ENCODE measurements around the gene CPZ.

Gene CPZ

DNA sequence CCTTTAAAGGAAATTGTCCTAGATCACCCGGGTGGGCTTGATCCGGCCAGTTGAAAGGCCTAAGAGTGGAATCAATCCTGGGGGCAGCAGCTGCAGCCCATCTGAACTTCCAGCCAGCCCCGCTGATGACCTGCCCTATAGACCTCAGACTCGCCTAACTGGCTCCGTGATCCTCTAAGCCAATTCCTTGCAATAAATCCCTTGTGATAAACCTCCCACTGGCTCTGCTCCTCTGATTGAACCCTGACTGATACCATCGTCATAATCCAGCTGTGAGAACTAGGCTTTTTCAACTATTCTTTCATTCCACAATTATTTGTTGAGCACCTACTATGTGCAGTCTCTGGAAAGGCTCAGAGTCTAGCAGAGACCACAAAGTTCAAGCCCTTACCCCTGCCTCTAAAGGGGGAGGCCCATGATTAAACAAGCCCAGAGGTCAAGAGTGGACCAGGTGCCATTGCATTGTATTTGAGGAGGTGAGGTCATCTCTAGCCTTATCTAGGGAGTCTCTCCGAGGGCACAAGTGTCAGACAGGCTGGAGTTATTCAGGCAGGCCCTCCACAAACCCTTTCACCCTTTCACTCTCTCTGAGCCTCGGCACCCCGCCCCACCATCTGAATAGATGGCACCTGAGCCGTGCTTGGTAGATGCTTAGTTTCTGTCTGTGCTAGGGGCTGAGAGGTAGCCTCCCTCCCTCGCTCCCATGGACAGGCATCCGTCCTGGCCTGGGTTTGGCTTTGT lies 32.9 kb upstream of the CPZ start:
- H3K4me2 ChIP-seq (ENCODE audit: low read depth, low read length) = no peak overlapping the region
- no peak for TF ChIP-seq CTCF (IDR thresholded peaks at IDR 0.05; ENCODE audit: low read length)
- TF ChIP-seq EZH2phosphoT487 (IDR thresholded peaks at IDR 0.05; ENCODE audit: low read length) = no peak
- no peak for TF ChIP-seq EZH2 (optimal IDR thresholded peaks at IDR 0.05; ENCODE audit: low read depth, low read length)

GRCh38 chr4:8560265-8561047 lies 32.1 kb upstream of the CPZ start:
- no peak for DNase-seq
- H3F3A ChIP-seq (ENCODE audit: insufficient read depth, low read length) = no peaks in the 10 kb centered on the region
- TF ChIP-seq EZH2 (optimal IDR thresholded peaks at IDR 0.05; ENCODE audit: low read depth, low read length) (no peak), EZH2phosphoT487 (IDR thresholded peaks at IDR 0.05; ENCODE audit: low read length) (no peak), CTCF (IDR thresholded peaks at IDR 0.05; ENCODE audit: low read length) (no peak)
- H3K27me3 ChIP-seq (replicated peaks; ENCODE audit: insufficient read depth, low read length) = no peaks in the 10 kb centered on the region
- H2AFZ ChIP-seq (ENCODE audit: low read length) = peak overlapping the region; percentile 42; the same call in 1 of the 2 replicates
- H3K4me1 ChIP-seq (ENCODE audit: low read length) = peaks cover 38% of the 10 kb centered on the region
- H4K20me1 ChIP-seq (ENCODE audit: insufficient read depth, low read length) = no peaks in the 10 kb centered on the region
- no peak overlapping the region for H3K4me3 ChIP-seq (ENCODE audit: low read length)
- no peaks in the 10 kb centered on the region for H3K79me2 ChIP-seq (ENCODE audit: low read length)
- H3K4me2 ChIP-seq (ENCODE audit: low read depth, low read length) = peak overlapping the region; percentile 41; the same call in 1 of the 2 replicates
- no peaks in the 10 kb centered on the region for H3K36me3 ChIP-seq (replicated peaks; ENCODE audit: insufficient read depth, low read length)
- H3K27ac ChIP-seq (ENCODE audit: low read length) = peak overlapping the region; percentile 44; the same call in 1 of the 2 replicates
- no peaks in the 10 kb centered on the region for H3K9me3 ChIP-seq (replicated peaks; ENCODE audit: insufficient read depth, low read length)
- H3K9me2 ChIP-seq (replicated peaks; ENCODE audit: insufficient read depth, low read length) = no peaks in the 10 kb centered on the region
- H3K9ac ChIP-seq (ENCODE audit: low read length) = no peak overlapping the region

More for the DNA sequence above, 32.9 kb upstream of the CPZ start:
- Histone ChIP-seq H3K9ac (ENCODE audit: low read length) (no peak overlapping the region), H3K36me3 (replicated peaks; ENCODE audit: insufficient read depth, low read length) (no peaks in the 10 kb centered on the region), H3K79me2 (ENCODE audit: low read length) (no peaks in the 10 kb centered on the region), H3K4me1 (ENCODE audit: low read length) (peaks cover 37% of the 10 kb centered on the region), H4K20me1 (ENCODE audit: insufficient read depth, low read length) (no peaks in the 10 kb centered on the region), H3K27ac (ENCODE audit: low read length) (no peak overlapping the region), H3F3A (ENCODE audit: insufficient read depth, low read length) (no peaks in the 10 kb centered on the region), H3K9me3 (replicated peaks; ENCODE audit: insufficient read depth, low read length) (no peaks in the 10 kb centered on the region), H3K9me2 (replicated peaks; ENCODE audit: insufficient read depth, low read length) (no peaks in the 10 kb centered on the region), H3K27me3 (replicated peaks; ENCODE audit: insufficient read depth, low read length) (no peaks in the 10 kb centered on the region), H2AFZ (ENCODE audit: low read length) (no peak overlapping the region), H3K4me3 (ENCODE audit: low read length) (no peak overlapping the region)
- no peak for DNase-seq

- TF ChIP-seq EZH2phosphoT487 (IDR thresholded peaks at IDR 0.05; ENCODE audit: low read length) (no peak), CTCF (IDR thresholded peaks at IDR 0.05; ENCODE audit: low read length) (no peak), EZH2 (optimal IDR thresholded peaks at IDR 0.05; ENCODE audit: low read depth, low read length) (no peak)
- Histone ChIP-seq H3K27ac (ENCODE audit: low read length) (no peak overlapping the region), H3F3A (ENCODE audit: insufficient read depth, low read length) (no peaks in the 10 kb centered on the region), H3K4me1 (ENCODE audit: low read length) (peaks cover 48% of the 10 kb centered on the region), H3K9me3 (replicated peaks; ENCODE audit: insufficient read depth, low read length) (no peaks in the 10 kb centered on the region), H3K36me3 (replicated peaks; ENCODE audit: insufficient read depth, low read length) (no peaks in the 10 kb centered on the region), H3K4me3 (ENCODE audit: low read length) (no peak overlapping the region), H3K79me2 (ENCODE audit: low read length) (no peaks in the 10 kb centered on the region), H2AFZ (ENCODE audit: low read length) (no peak overlapping the region), H3K9me2 (replicated peaks; ENCODE audit: insufficient read depth, low read length) (no peaks in the 10 kb centered on the region), H3K27me3 (replicated peaks; ENCODE audit: insufficient read depth, low read length) (no peaks in the 10 kb centered on the region), H3K4me2 (ENCODE audit: low read depth, low read length) (no peak overlapping the region), H4K20me1 (ENCODE audit: insufficient read depth, low read length) (no peaks in the 10 kb centered on the region), H3K9ac (ENCODE audit: low read length) (no peak overlapping the region)
- no peak for DNase-seq
Observed at GRCh38 chr4:8564595-8564994, 28.0 kb upstream of the CPZ start.
